Left renal cortex interstitium (tissue), 4 donors: ENCODE measurements around the gene OR52N1. TPM values are rescaled to one million over a fixed set of nuclear protein-coding genes. Genes with fewer than 3 reads are reported as not detected.

ENCODE experiments used
- DNase-seq, 4 donors: peaks; one replicate each; pipeline ENCODE4 v3.0.0-alpha.2; 2013; ENCODE audit warnings: low read depth in 4 of 4, low spot score in 2 of 4, missing footprints in 1 of 4
- polyA plus RNA-seq, 4 donors: library from polyadenylated mRNA; unstranded; fragments of 120-200 nt; gene quantifications; one replicate each; pipeline ENCODE4 v1.2.1, GENCODE V29; 2013; ENCODE audit not compliant: insufficient read length in 4 of 4

OR52N1 gene
- not detected for polyA plus RNA-seq

DNA sequence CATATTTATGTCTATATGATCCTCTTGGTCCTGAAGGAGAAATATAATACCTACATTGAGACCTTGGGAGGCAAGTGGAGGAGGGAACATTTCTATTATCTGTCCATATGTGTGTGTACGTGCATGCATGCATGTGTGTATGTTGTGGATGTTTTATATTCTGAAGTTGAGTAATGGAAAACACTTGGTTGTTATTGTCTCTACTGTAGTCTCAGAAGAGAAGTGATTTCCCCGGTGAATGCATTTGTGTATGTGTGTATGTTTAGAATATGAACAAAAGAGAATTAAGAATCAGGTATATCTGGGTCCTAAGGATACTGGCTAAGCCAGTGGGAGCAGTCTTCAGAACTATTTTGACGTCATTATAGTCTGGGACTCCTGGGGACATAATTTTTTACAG, at the start of gene OR52N1:
TSS of gene OR52N1 (minus strand) at position 101 of the 400 bp plus-strand sequence. CDS start 2,449 bp downstream, outside the sequence.
- no peak for DNase-seq

DNA sequence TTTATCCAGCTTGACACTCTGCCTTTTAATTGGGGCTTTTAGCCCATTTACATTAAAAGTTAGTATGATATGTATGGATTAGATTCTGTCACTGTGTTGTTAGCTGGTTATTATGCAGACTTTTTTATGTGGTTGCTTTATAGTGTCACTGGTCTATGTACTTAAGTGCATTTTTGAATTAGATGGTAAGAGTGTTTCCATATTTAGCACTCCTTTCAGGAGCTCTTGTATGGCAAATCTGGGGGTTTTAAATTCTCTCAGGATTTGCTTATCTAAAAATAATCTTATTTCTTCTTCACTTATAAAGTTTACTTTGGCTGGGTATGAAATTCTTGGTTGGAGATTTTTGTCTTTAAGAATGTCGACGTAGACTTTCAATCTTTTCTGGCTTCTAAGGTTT, 46.6 kb upstream of the OR52N1 start:
- DNase-seq, result no peak

DNA sequence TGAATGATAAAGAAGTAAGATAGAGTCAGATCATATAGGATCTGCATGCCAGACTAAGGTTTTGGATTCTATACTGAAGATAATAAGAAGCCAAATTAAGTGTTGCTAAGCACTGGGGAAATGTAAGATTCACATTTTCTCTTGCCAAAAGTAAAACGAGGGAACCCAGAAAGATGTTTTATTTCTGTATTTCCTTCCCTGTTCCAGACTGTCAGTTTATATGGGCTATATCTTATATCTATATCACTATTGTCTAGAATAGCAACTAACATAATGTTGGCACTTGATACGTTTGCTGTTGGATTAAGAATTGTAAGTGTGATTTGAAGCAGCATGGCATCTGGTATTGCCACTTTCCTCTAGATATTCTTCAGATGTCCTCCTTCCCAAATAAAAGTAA, 42.4 kb upstream of the OR52N1 start:
- no peak for DNase-seq

DNA sequence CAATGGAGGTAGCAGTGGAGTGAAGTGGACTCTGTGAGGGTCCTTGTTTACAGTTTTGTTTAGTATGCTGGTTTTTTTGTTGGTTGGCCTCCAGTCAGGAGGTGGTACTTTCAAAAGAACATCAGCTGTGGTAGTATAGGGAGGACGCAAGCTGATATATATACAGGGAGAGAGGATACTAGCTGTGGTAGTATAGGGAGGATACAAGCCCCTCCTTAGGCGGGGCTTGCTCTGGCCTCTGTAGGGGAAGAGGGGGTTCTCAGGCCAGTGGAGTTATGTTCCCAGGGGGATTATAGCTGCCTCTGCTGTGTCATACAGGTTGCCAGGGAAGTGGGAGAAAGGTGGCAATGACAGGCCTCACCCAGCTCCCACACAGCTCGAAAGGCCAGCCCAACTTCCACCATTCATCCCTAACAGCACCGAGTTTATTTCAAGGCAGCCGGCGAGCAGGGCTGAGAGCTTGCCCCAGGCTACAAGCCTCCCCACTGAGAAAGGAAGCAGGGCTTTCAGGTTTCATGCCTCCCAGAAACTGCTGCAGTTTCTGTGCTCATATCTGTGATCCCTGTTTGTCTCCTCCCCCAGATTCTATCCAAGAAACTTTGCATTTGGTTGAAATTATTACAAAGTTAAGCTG, 40.2 kb upstream of the OR52N1 start:
- DNase-seq, result no peak

DNA sequence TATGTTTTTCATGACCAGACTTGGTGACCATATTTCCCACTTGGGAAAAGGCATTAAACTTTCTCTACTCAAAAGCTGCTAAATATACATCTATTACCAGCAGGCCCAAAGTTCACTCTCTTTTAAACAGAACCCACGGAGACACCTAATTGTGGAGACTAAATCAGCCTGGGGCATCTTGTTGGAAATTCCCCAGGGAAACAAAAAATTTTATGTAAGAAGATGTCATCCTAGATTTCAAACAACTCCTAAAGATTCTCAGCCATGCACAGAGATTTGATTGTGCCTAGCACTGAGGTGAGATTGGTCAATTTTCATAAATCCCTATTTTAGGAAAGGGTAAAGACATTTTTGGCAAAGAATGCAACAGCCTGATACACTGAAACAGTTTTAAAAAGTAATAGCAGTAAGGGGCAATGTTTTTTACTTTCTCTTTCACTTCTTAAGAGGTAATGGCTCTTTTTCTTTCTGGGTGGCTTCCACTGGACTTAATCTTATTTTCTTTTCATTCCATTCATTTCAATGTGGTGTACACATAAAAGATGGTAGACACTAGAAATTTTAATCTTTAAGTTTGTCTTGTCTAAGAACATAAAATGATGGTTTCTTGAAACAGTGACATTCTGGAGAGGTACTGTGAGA, 27.3 kb upstream of the OR52N1 start:
- DNase-seq, result no peak

DNA sequence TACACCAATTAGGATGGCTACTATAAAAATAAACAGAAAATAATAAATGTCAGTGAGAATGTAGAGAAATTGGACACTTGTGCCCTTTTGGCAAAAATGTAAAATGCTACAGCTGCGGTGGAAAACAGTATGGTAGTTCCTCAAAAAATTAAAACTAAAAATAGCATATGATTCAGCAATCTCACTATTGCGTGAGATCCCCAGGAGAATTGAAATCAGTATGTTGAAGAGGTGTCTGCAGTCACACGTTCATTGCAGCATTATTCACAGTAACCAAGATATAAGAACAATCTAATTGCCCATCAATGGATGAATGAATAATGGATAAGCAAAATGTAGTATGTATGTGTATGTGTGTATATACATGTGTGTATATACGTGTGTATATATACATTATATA, 24.5 kb upstream of the OR52N1 start:
- no peak for DNase-seq

DNA sequence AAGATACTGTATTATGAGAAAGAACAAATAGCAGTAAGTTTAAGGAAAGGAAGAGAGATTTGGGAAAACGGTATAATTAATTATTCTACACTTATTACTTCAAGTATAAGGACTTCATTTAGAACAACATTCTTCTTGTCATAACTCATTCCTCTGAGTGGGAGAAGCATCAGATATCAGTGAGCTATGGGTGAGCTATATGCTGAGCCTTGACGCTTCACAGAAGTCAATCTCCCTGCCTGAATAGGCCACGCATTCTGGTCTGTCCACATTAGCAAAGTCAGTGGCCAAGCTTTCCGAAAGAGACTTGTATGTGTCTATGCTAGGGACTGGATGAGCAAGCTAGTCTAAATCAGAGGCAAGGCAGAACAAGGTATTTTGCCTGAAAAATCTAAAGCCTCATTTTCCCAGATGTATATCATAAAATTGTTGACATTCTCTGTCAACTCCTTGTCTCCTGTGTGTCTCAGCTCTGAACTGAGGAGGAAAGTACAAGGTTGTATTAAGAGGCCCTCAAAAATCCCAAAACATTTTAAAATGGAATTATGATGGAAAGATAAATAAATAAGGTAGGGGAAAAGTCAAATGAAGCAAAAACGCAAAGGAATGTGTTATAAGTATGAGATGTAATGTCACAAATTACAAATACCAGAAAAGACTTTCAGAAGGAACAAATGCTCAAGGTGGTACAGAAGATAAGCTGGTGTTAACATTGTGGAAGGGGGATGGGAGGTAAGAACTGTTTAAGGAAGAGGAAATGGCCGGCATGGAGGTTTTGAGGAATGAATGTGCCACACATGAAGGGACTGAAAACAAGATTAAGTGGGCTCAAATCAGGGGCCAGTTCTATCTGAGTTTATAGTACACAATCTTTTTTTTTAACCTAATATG, 19.1 kb upstream of the OR52N1 start:
- no peak for DNase-seq

DNA sequence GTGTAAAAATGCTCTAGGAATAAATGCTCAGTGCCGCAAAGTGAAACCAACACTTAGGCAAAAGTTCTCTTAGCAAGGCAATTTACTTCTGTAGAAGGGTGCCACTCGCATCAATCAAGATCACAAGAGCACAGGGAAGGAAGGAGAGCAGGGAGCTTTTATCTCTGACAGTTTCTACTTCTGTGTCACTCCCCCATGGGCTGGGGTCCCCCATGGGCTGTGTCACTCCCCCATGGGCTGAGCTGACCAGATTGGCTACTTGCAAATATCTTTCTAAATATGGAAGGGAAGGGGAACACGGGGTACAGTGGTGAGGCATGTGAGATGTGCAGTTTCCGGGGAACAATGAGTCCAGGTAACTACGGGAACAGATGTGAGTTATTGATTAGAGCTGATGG, 18.1 kb upstream of the OR52N1 start:
- DNase-seq, result no peak

DNA sequence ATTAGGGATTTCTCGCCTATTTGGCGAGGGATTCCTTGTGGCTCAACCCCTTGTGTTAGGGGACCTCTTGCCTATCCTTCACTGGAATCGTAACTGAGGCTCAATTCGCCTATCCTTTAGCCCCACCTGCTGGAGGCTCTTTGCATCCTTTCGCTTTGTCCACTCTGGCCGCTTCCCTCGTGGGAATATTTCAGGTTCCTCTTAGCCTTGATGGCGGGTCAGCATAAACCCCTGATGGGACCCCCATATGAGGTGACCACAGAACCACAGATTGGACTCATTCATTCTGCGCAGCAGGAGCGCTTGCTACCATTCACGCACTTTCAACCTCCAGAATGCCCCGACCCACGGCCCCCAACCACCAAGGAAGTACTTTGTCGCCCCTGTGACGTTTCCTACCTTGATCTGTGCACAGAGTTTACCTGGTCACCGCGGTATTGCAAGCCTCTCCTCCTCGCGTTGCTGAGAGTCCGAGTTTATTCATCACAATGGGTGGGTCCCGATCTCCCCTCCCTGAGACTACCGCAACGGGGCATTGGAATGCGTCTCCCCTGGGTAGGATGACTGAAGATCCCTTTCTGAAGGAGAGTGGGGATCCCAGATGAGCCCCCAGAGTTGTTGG, 17.5 kb upstream of the OR52N1 start, which contains the start of gene OR52N2:
TSS of gene OR52N2 (plus strand) at position 425 of the 622 bp plus-strand sequence. CDS start 11,412 bp downstream, outside the sequence.
- DNase-seq, result peak; percentile 50 to 76 (median 58)

DNA sequence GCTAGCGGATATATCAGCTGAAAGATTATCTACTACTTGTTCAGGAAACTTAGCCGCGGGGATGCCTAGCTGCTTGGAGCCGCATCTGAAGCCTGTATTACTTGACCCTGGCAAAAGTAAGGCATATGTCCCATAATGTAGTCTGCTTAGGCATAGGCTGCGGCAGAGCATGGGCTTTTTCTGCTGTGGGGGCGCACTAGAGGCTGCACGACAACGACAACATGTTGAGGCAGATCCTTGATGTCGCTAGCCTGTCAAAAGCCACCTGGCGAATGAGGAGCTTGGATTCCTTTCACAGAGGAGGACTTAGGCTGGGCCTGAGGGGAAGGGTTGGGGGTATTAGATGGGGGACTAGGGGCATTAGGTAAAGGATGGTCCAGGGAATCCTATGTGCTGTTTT, 16.5 kb upstream of the OR52N1 start:
- no peak for DNase-seq

DNA sequence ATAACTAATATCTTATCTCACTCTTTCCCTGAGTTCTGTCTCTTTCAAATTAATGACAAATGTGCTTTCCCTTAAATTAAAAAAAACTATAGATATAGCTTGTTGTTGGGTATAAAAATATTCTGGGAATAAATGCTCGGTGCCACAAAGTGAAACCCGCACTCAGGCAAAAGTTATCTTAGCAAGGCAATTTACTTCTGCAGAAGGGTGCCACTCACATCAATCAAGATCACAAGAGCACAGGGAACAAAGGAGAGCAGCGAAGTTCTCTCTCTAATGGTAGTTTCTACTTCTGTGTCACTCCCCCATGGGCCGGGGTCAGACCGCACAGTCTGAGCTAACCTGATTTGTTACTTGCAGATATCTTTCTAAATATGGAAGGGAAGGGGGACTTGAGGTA, 12.9 kb upstream of the OR52N1 start:
- no peak for DNase-seq

DNA sequence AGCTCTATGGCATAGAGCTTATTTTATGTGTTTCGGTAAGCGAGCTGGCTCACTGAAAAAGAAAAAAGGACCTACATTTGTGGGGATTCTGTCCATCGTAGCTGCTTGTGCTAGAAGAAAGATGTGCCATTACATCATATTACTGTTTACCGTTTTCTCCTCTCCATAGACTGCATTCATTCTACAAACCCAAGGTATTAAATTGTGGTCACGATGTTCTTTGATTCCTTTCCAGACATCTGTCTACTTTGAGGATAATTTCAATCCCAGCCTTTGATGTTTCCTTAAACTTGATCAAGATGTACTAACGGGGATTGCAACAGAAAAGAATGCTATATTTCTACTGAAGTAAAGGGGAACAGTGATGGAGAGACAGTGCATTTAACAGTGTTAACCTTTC, 5.5 kb upstream of the OR52N1 start:
- no peak for DNase-seq

DNA sequence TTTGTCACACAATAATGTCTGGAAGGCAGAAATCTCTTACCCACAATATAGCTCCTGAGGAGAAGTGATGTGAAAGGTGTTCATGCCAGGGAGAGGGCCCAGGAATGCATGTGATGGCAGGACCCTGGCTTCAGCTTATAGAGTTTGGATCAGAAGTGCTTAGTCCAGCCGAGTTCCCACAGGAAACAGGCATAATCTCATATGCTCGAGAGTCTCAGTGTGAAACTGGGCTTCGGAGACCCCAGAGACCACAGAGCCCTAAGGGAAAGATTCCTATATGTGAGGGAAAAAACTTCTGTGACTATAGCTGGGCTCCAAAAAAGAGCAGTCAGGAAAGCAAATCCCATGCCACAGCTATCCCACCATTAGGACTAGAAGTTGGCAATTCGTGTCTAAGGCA, 7.8 kb downstream of the OR52N1 start, which contains the start of gene OR52N5:
TSS of gene OR52N5 (minus strand) at position 101 of the 400 bp plus-strand sequence. CDS start 4,721 bp downstream, outside the sequence.
- no peak for DNase-seq

DNA sequence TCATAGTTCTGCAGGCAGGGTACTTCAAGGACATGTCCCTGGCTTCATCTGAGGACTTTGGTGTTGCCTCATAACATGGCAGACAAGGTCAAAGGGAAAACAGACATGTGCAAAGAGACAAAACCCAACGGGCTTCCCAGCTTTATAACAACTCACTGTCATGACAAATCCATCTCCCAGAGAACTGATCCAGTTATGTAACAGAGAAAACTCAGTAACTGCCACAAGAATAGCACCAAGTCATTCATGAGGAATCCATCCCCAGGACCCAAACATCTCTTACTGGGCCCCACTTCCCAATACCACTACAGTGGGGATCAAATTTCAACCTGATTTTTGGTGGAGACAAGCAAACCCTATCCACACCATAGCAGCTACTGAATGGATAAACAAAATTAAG, 24.0 kb downstream of the OR52N1 start:
- DNase-seq, result no peak

DNA sequence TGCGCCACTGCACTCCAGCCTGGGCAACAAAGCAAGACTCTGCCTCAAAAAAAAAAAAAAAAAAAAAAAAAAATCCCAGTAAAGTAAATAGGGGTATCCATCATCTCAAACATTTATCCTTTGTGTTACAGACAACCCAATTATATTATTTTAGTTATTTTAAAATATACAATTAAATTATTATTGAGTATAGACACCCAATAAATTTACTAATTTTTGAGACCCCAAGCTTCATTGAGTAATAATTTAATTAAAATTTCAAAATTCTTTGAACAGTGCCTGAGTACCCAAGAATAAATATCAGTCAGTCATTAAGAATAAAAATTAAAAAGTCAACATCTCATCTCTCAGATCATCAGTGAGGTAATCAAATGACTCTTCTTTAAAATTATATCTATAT, 37.1 kb downstream of the OR52N1 start, which contains the start of gene OR52N4:
TSS of gene OR52N4 (plus strand) at position 301 of the 400 bp plus-strand sequence. CDS start 498 bp downstream, outside the sequence.
- no peak for DNase-seq

DNA sequence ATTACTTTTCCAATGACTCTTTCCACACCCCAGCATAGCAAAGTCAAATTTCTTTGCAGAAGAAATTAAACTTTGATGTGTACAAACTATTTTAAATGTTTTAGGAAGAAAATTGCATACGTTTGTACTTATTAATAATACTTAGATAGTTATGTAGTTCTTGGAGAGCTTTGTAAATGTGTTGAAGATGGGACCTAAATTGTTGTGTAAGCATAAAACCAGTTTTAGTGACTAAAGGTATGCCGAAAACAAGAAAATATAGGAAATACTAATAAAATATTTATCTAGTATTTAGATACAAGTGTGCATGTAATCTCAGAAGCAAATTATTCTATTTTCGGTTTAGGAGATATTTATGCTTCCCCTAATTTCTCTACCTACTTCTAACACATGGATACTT, 41.2 kb downstream of the OR52N1 start:
- DNase-seq, result no peak

DNA sequence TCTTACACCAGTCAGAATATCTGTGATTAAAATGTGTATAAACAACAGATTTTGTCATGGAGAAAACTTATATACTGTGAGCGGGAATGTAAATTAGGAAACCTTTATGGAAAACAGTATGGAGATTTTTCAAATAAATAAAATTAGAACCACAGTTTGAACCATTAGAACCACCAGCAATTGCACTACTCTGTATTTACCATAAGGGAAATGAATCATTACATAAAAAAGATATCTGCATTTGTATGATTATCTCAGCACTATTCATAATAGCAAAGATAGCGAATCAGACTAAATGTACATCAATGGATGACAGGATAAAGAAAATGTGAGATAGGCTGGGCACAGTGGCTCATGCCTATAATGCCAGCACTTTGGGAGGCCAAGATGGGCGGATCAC, 44.5 kb downstream of the OR52N1 start:
- DNase-seq, result no peak

DNA sequence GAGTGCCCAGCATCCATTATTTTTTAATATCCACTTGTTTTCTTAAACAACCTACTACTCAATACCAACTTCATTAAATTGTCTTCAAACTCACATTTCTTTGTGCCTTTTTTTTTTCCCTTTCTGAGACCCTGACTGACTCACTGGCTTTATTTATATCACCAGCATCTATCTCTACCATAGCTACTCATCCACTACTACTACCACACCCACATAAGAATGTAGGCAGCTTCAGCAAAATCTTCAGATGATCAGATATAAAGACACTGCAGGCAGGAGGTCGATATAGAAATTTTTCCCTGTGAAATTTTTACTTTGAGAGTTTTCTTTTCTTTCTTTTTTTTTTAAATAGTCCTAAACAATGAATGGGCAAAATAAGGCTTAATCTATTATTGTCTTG, 52.6 kb downstream of the OR52N1 start:
- no peak for DNase-seq

DNA sequence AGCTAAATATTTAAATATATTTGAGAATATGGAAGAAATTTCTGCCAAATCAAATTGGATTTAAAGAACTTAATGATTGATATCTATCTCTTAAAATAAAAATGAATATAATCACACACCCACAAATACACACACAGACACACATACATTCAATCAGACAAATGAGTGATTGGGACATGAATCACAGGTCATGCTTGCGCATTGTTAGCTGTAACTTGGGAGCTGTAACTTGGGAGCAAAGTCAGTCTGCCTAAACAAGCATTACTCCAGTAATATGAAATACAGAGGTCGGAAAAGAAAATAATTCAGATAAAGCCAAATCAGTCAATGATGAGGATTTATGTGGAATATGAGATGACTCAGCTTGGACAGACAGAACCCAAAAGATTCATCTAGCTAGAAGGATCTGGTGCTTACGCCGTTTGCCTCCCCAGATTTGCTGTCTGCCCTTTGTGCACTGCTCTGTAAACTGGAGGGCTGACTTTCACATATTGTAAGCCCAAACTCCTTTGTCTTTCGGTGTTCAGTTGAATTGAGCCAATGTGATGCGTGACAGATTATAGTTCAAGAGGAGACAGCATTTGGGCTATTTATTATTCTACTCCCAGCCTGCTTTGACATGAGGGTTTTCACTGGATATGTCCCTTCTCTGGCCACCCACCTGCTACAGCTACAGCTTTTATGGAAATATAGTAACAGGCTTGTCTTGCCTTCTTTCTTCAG, 53.2 kb downstream of the OR52N1 start:
- no peak for DNase-seq

DNA sequence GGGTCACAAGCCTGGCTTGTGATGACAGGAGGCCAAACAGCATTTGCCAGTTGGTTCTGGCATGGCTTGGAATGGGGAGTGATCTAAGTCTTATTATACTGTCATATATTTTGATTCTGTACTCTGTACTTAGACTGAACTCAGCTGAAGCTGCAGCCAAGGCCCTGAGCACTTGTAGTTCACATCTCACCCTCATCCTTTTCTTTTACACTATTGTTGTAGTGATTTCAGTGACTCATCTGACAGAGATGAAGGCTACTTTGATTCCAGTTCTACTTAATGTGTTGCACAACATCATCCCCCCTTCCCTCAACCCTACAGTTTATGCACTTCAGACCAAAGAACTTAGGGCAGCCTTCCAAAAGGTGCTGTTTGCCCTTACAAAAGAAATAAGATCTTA, 54.0 kb downstream of the OR52N1 start:
- no peak for DNase-seq
